ENCODE data around the gene GM2A.
"Not testable (repeated sequence)": the region's sequence is repeated elsewhere in the genome, so short reads cannot be mapped to it uniquely, and the experiment has no call there.

The GM2A gene

DNA sequence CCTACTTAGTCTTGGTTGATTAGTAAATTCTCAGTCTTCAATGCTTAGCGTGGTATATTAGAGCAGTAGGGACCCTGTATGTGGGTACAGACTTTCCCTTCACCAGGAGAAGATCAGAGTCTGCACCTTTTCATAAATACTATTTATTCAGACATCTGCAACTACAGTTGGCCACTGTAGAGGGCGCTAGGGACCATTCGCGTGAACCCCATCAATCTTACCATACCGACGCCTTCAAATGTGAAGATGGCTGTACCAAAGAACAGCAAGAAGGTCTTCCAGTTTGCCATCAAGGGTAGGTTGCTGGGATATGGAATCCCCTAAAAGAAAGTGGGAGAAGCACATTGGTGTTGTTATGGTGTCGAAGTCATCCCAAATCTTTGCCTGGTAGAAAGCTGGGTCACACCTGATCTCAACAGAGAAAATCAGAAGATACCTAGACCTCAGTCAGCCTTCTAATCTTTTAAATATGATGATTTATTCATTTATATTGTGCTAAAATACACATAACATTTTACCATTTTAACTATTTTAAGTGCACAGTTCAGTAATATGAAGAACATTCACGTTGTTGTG lies 31.5 kb downstream of the GM2A start:
- in situ Hi-C loops (cut with MboI; ENCODE audit: low sequenced_read_pairs) = no loop called here

DNA sequence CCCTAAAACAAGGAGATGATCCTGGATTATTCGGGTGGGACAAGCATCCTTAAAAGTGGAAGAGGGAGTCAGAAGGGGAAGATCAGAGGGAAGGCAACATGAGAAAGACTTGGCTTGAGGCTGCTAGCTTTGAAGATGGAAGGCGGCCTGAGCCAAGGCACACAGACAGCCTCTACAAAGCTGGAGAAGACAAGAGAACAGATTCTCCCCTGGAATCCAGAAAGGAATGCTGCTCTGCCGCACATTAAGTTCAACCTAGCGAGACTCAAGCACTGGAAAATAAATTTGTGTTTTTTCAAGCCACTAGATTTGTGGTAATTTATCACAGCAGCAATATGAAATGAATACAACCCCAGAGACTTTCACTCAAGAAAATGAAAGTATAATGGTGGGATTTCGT lies 32.7 kb downstream of the GM2A start:
- in situ Hi-C loops (cut with MboI; ENCODE audit: low sequenced_read_pairs) = no loop called here

DNA sequence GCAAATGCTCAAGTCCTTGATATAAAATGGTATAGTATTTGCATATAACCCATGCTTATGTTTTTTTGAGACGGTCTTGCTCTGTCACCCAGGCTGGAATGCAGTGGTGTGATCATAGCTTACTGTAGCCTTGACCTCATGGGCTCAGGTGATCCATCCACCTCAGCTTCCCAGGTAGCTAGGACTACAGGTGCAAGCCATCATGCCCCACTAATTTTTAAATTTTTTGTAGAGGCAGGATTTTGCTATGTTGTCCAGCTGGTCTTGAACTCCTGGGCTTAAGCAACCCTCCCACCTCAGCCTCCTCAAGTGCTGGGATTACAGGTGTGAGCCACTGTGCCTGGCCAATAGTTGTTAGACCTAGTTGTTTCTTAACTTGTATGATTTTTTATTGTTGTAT lies 33.3 kb downstream of the GM2A start:
- in situ Hi-C loops (cut with MboI; ENCODE audit: low sequenced_read_pairs) = no loop called here

DNA sequence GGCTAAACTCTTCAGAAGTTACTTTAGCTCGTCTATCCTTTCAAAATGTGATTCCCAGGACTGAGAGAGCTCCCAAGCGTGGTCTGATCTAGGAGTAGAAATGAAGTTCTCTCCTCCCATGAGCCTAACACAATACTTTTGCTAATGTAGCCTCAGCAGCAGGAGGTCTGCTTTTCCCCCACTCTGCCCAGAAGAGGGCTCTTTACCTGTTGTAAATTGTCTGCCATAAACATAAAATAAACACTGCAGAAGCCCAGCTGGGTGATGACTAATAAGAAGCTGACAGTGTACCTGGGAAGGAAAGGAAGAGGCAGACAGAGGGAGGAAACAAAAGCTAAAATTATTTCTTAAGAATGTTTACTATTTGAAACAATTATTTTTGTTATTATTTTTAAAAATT lies 35.2 kb downstream of the GM2A start:
- in situ Hi-C loops (cut with MboI; ENCODE audit: low sequenced_read_pairs) = no loop called here

DNA sequence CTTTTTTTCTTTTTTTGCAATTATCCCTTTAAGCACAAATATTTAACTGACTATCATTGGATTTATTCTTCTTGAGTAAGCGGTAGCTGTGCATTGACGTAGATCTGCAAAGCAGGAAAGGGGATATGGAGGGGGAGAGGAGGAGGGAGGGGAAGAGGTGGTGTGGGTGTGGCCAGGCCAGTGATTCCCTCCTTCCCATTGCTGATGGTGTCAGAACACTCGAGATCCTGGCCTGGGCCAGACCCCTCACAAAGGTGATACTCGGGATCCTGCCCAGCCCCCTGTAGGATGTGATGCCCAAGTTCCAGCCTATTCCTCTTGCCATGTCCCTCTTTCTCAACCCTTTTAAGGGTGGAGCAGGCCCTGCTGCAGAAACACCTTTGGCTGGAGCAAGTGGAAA lies 40.6 kb downstream of the GM2A start:
- in situ Hi-C loops (cut with MboI; ENCODE audit: low sequenced_read_pairs) = no loop called here

DNA sequence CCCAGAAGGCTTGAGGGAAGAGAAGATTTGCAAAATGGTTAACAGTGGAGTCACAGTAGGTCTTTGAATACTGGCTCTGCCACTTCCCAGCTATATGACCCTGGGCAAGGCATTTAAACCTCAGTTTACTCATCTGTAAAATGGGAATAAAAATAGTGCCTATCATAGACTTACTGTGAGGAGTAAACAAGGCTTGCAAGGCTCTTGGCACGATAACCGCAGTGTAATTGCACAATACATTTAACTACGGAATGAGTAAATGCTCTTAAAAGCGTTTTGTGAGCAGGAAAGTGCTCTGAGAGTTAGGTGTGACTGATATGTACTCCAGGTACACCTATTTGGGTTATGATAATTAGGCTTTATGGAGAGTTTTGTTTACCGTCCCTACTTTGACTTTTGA lies 42.2 kb downstream of the GM2A start:
- in situ Hi-C loops (cut with MboI; ENCODE audit: low sequenced_read_pairs) = no loop called here

DNA sequence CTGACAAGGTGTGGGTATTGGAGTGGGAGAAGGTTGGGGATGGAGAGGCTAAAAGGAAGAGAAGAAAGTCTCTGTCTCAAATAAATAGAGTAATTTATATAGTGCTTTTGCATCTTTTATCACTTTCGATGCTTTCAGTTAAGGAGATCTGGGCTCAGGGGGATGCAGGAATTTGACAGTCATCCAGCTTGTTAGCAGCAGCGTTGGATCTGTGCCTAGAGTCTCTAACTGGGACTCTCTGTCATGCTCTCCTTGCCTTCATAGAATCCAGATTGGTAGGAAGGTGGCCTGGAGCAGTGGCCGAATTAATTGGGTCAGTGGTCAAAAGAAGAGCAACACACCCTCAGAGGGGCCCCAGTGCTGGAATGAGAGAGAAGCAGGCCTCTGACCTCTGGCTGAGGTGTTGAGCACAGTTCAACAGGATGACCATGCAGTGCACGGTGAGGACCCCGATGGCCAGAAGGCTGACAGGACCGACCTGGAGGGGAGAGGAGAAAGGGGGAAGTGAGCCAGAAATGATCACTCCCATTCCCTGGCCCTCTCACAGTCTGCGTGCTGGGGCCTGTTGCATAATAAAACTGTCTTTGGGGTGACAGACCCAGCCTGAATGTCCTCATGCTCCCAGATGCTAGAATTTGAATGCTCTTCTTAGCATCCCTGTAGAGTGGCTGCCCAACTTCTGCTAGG lies 42.9 kb downstream of the GM2A start:
- in situ Hi-C loops (cut with MboI; ENCODE audit: low sequenced_read_pairs) = no loop called here

DNA sequence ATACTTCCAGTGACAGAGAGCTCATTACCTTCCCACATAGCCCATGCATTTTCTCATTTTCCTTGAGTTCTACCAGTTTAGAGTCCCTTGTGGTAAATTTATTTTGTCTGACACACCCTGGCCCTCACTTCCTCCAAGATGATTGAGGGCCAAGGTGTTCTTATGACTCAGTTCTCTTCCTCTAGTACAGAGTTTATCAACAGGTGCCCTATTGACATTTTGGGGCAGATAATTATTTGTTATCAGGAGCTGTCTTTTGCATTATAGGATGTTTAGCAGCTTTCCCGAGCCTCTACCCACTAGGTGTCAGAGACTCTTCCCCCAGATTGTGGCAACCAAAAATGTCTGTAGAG lies 43.5 kb downstream of the GM2A start:
- in situ Hi-C loops (cut with MboI; ENCODE audit: low sequenced_read_pairs) = no loop called here

DNA sequence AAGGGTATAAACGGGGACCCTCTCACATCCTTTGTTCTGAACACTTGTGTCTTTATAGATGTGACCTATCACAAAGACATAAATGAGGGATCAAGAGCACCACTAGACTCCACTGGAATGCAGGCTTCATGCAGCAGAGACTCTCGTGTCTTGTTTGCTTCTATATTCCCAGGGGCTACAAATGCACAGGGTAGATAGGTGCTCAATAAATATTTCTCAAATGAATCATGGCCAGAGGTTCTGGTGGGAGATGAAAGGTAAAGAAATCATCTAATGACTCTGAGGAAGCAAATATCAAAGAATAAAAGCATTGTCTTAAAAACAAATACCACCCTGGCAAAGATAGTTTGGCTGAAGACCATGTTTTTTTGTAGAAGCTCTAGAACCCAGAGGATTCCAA lies 44.0 kb downstream of the GM2A start:
- in situ Hi-C loops (cut with MboI; ENCODE audit: low sequenced_read_pairs) = no loop called here

DNA sequence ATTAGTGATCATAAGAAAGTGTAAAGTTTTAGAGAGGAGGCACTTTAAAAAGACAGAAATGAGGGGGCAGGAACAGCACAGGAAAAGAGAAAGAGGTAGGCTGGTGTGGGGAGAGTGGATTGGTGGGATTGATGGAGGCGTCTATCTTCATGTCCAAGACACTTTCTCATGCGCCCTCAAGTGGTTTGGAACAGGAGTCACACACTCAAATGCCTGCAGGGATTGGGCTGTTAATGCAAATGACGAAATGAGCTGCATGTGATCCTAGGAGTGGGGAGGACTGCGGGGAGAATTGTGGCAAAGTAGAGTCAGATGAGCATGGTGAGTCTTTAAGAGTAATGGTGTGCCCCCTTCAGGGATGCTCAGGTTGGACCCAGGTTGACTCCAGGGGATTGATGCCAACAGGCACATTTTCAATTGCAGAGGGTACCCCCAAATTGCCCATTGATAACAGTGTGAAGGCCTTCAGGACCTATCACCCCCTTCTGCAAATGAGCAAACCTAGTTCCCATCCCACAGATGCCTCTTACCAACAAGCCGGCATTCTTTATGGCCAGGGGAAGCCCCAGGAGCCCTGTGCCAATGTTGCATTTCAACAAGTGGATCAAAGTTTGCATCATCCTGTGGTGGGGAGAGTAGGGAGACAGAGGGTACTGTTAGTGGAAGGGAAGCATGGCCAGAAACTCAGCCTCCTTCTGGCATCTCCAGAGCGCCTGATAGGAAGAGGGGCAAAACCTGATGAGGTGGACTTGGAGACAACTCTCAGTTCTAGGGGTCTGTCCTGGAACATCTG lies 45.3 kb downstream of the GM2A start:
- in situ Hi-C loops (cut with MboI; ENCODE audit: low sequenced_read_pairs) = no loop called here

DNA sequence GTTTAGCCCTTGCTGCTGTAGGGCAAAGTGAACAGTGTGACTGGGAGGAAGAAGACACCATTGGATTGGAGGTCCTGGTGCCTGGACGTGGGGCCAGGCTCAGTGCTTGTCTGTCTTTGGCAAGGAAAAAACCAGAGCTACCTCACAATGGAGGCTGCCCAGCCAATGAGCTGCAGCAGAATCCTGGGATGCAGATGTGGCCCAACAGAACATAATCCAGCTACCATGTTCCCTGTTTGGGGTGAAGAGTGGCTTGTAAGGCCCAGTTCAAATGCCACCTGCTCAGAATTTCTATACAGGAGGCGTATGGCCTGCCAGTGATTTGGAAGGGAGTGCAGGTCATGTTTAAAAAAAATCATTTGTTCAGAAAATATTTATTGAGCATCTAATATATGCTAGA lies 50.7 kb downstream of the GM2A start, which contains the start of gene SLC36A3:
TSS of gene SLC36A3 (minus strand) at position 101 of the 400 bp plus-strand sequence. CDS start 412 bp downstream, outside the sequence.
- in situ Hi-C loops (cut with MboI; ENCODE audit: low sequenced_read_pairs) = no loop called here

DNA sequence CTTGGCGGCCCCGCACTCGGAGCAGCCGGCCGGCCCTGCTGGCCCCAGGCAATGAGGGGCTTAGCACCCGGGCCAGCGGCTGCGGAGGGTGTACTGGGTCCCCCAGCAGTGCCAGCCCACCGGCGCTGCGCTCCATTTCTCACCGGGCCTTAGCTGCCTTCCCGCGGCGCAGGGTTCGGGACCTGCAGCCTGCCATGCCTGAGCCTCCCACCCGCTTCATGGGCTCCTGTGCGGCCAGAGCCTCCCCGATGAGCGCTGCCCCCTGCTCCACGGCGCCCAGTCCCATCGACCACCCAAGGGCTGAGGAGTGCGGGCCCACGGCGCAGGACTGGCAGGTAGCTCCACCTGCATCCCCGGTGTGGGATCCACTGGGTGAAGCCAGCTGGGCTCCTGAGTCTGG lies 56.3 kb downstream of the GM2A start:
- in situ Hi-C loops (cut with MboI; ENCODE audit: low sequenced_read_pairs) = not testable (repeated sequence)

DNA sequence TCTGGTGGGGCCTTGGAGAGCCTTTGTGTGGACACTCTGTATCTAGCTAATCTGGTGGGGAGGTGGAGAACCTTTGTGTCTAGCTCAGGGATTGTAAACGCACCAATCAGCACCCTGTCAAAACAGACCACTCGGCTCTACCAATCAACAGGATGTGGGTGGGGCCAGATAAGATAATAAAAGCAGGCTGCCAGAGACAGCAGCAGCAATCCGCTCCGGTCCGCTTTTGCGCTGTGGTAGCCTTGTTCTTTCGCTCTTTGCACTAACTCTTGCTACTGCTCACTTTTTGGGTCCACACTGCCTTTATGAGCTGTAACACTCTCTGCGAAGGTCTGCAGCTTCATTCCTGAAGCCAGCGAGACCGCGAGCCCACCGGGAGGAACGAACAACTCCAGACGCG lies 56.8 kb downstream of the GM2A start:
- in situ Hi-C loops (cut with MboI; ENCODE audit: low sequenced_read_pairs) = not testable (repeated sequence)

DNA sequence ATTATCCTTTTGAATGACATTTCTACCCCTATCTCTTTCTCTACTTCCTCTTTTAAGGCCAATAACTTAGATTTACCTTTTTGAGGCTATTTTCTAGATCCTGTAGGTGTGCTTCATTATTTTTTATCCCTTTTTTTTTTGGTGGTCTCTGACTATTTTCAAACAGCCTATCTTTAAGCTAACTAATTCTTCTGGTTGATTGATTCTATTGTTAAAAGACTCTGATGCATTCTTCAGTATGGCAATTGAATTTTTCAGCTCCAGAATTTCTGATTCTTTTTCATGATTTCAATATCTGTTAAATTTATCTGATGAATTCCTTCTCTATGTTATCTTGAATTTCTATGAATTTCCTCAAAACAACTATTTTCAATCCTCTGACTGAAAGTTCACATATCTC lies 57.9 kb downstream of the GM2A start:
- in situ Hi-C loops (cut with MboI; ENCODE audit: low sequenced_read_pairs) = no loop called here

DNA sequence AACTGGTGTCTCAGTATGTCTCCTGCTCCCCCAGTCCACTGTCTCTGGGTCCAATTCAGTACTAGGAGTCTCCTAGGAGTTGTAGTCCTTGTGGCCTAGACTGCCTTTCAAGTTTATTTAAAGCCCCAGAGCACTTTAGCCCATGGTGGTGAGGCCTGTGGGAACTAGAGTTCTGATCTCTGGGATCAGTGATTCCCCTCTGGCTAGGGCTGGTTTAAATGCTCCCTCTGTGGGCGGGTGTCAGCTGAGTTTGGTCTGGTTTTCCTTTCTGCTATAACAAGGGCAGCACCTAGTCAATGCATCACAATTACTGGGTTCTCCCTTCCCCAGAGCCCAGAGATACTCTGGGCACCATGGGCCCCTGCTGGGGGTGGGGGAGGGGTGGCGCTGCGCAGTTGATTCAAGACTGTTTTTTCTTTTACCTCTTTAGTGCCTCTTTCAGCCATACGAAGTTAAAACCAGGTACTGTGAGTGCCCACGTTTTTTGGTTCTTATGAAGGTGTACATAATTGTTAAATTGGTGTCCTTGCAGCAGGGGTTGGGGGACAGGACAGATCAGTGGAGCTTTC lies 59.9 kb downstream of the GM2A start:
- in situ Hi-C loops (cut with MboI; ENCODE audit: low sequenced_read_pairs) = no loop called here

DNA sequence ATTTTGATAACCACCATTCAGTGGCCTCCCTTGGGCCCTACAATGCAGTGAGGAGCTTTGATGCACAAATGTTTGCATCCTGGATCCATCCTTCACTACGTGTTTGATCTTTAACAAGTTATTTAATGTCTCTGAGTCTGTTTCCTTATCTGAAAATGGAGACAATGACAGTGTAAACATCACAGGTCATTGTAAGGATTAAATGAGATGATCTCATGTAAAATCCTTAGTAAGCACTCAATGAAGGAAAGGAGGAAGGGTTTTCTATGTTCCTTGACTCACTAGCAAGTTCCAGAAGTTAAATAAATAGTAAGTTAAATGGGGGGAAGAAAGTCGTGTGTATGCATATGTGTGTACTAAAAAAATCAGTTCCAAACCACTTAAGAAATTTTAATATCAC lies 60.4 kb downstream of the GM2A start:
- in situ Hi-C loops (cut with MboI; ENCODE audit: low sequenced_read_pairs) = no loop called here

DNA sequence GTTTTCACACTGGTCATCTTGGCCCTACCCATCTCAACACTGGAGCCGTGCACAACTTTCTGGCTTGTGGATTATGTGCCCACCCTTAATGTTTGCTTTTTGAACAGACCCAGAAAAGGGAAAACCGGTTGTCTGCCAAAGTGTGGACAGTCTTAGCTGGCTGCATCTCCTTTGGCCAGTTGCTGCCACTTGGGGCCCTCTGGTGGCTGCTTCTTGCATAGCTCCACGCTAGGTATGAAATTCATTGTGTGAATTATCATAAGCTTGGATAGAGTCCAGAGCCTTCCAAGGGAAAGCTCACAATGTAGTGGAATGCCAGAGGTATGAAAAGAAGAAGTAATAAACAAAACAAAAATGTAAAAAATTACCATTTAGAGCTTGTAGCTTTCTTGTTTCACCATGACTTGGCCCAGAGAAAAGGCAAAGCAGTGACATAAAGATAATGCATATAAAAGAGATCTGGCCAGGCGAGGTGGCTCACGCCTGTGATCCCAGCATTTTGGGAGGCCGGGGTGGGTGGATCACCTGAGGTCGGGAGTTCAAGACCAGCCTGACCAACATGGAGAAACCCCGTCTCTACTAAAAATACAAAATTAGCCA lies 63.1 kb downstream of the GM2A start:
- in situ Hi-C loops (cut with MboI; ENCODE audit: low sequenced_read_pairs) = no loop called here

DNA sequence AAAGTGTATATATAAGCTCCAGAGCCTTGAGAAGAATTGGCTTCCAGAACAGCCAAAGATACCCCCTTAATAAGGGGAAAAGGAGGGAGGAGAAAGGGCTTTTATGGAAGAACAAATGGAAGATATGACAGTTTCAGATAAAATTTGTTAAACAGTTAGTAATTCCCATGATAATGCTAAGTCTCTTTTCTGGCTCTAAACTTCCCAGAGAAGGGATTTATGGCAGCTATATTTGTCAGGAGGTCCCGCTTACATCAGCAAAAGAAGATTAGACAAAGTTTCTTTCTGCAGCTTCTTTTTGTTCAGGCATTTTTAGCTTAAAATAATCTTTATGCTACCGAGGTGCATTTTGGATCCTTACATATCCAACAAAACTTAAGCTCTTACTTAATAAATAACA lies 64.9 kb downstream of the GM2A start:
- in situ Hi-C loops (cut with MboI; ENCODE audit: low sequenced_read_pairs) = no loop called here

DNA sequence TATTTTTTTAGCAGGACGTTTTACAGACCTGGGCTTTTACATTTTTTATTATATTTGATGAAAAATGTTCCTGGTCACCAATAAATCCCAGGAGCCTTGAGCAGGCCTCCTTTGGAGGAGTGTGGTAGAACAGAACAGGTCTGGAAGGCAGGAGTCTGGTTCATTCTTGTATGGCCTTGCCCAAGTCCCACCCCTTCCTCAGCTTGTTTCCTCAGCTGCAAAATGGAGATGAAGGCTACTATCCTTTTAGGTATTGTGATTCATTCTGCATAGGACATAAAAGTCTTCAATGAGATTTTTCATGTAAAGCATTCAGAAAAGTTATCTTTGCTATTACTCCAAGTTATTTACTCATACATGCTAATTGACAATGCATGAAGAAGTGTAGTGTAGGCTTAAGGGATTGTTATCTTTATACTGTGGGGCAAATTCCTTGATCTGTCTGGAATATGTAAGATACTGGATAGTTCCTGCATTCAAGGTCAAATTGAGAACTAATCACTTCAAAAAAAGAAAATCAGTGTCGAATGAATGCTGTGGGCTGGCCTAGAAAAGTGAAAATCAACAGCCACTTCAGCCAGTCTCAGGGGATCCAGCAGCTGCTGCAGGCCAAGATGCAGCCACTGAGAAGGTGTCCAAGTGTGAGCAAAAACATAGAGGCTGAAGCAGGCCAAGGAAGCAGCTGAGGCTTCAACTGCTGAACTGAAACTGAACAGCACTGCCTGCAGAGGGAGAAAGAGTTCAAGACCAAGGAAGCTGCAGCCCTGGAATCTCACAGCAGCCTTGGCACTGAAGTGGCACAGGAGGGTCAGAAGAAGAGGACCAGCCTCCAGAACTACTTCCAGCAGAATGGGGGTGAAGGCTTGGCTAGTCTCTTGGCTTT lies 66.1 kb downstream of the GM2A start:
- in situ Hi-C loops (cut with MboI; ENCODE audit: low sequenced_read_pairs) = no loop called here

Data from HL-60/S4 treated with phorbol 12-myristate 13-acetate at 8.2 ng/mL for 4 days and 3 days (cell line).